DOHH2 (cell line): ENCODE results near the gene PDIK1L.

Experiments
- EZH2phosphoT487 ChIP-seq: fragments of 200-600 bp; sonication (generic); IDR thresholded peaks from 2 replicates; pipeline ENCODE4 v1.6.1; 2017; ENCODE audit warnings: borderline replicate concordance, mild to moderate bottlenecking, antibody characterized with exemption, low read length, moderate library complexity, mixed read lengths
- TF ChIP-seq, protein P1 (sequence below): fragments of 200-600 bp; sonication (generic); IDR thresholded peaks from one replicate; pipeline ENCODE4 v1.5.1; 2014; ENCODE audit warnings: antibody characterized with exemption, mild to moderate bottlenecking, low read depth, low read length; ENCODE audit not compliant: poor library complexity, severe bottlenecking

DNA sequence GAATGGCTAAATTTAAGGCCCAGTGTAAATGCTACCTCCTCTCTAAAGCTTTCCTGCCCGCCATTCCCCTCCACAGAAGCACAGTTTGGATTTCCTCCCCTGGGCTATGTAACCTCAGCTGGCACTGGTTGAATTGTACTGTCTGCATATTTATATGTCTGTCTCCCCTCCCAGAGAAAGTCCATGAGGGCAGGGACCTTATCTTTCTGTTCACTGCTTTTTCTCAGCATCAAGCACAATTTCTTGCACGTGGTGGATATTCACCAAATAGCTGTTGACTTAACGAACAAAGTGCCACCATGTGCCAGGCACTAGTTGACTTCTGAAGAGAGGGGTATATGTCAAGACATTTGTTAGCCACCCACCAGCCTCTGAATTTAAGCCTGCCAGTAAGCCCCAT lies 9.5 kb upstream of the PDIK1L start:
- TF ChIP-seq, protein P1, sequence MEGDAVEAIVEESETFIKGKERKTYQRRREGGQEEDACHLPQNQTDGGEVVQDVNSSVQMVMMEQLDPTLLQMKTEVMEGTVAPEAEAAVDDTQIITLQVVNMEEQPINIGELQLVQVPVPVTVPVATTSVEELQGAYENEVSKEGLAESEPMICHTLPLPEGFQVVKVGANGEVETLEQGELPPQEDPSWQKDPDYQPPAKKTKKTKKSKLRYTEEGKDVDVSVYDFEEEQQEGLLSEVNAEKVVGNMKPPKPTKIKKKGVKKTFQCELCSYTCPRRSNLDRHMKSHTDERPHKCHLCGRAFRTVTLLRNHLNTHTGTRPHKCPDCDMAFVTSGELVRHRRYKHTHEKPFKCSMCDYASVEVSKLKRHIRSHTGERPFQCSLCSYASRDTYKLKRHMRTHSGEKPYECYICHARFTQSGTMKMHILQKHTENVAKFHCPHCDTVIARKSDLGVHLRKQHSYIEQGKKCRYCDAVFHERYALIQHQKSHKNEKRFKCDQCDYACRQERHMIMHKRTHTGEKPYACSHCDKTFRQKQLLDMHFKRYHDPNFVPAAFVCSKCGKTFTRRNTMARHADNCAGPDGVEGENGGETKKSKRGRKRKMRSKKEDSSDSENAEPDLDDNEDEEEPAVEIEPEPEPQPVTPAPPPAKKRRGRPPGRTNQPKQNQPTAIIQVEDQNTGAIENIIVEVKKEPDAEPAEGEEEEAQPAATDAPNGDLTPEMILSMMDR: no peak
- TF ChIP-seq EZH2phosphoT487: no peak
